ENCODE data around the gene LGR6. TPM values are rescaled to one million over a fixed set of nuclear protein-coding genes. Genes with fewer than 3 reads are reported as not detected.

The LGR6 gene
- polyA plus RNA-seq, 4 donors = 0.27 to 1.0 (median 0.28) TPM; not detected in 1

- H3K4me3 ChIP-seq (ENCODE audit: low read depth in 1 of 3, low read length in 3 of 3) = no peak overlapping the region
- H3K27me3 ChIP-seq (ENCODE audit: control insufficient read depth in 3 of 3, insufficient read depth in 3 of 3, low read length in 3 of 3) = no peaks in the 10 kb centered on the region
- no peaks in the 10 kb centered on the region for H3K9me3 ChIP-seq (ENCODE audit: control insufficient read depth in 2 of 2, insufficient read depth in 1 of 2, low read depth in 1 of 2, low read length in 1 of 2)
- no peaks in the 10 kb centered on the region for H3K36me3 ChIP-seq (ENCODE audit: control insufficient read depth in 3 of 3, insufficient read depth in 2 of 3, low read depth in 1 of 3, low read length in 3 of 3)
- no peak overlapping the region for H3K27ac ChIP-seq (ENCODE audit: low read depth in 1 of 3, low read length in 2 of 3)
- DNase-seq = no peak
- FAIRE-seq = no peak
- peaks cover 0 to 6% (median 2%) of the 10 kb centered on the region in 3 donors for H3K4me1 ChIP-seq (ENCODE audit: control insufficient read depth in 3 of 3, insufficient read depth in 2 of 3, low read depth in 1 of 3, low read length in 2 of 3)
- 33 to 54% (median 41%) methylated on average over 18 of the region's 18 CpGs for WGBS, 3 donors
Measured at GRCh38 chr1:202167708-202168415, 25.7 kb upstream of the LGR6 start.

- Histone ChIP-seq H3K4me3 (ENCODE audit: low read depth in 1 of 3, low read length in 3 of 3) (no peak overlapping the region), H3K27me3 (ENCODE audit: control insufficient read depth in 3 of 3, insufficient read depth in 3 of 3, low read length in 3 of 3) (no peaks in the 10 kb centered on the region), H3K4me1 (ENCODE audit: control insufficient read depth in 3 of 3, insufficient read depth in 2 of 3, low read depth in 1 of 3, low read length in 2 of 3) (peaks cover 0 to 2% (median 0%) of the 10 kb centered on the region in 3 donors), H3K36me3 (ENCODE audit: control insufficient read depth in 3 of 3, insufficient read depth in 2 of 3, low read depth in 1 of 3, low read length in 3 of 3) (no peaks in the 10 kb centered on the region), H3K9me3 (ENCODE audit: control insufficient read depth in 2 of 2, insufficient read depth in 1 of 2, low read depth in 1 of 2, low read length in 1 of 2) (no peaks in the 10 kb centered on the region), H3K27ac (ENCODE audit: low read depth in 1 of 3, low read length in 2 of 3) (no peak overlapping the region)
- no peak for FAIRE-seq
- DNase-seq = no peak
- 93 to 97% (median 94%) methylated on average over 7 of the region's 7 CpGs for WGBS, 3 donors
Measured at GRCh38 chr1:202168861-202169260, 24.7 kb upstream of the LGR6 start.

GRCh38 chr1:202170726-202171125 lies 22.9 kb upstream of the LGR6 start:
- no peak for FAIRE-seq
- H3K27ac ChIP-seq (ENCODE audit: low read depth in 1 of 3, low read length in 2 of 3) = no peak overlapping the region
- H3K4me3 ChIP-seq (ENCODE audit: low read depth in 1 of 3, low read length in 3 of 3) = no peak overlapping the region
- DNase-seq = no peak
- no peaks in the 10 kb centered on the region for H3K27me3 ChIP-seq (ENCODE audit: control insufficient read depth in 3 of 3, insufficient read depth in 3 of 3, low read length in 3 of 3)
- 65 to 80% (median 76%) methylated on average over 6 of the region's 6 CpGs for WGBS, 3 donors
- no peaks in the 10 kb centered on the region for H3K9me3 ChIP-seq (ENCODE audit: control insufficient read depth in 2 of 2, insufficient read depth in 1 of 2, low read depth in 1 of 2, low read length in 1 of 2)
- no peaks in the 10 kb centered on the region for H3K36me3 ChIP-seq (ENCODE audit: control insufficient read depth in 3 of 3, insufficient read depth in 2 of 3, low read depth in 1 of 3, low read length in 3 of 3)
- peaks cover 0 to 2% (median 0%) of the 10 kb centered on the region in 3 donors for H3K4me1 ChIP-seq (ENCODE audit: control insufficient read depth in 3 of 3, insufficient read depth in 2 of 3, low read depth in 1 of 3, low read length in 2 of 3)

- no peaks in the 10 kb centered on the region for H3K9me3 ChIP-seq (ENCODE audit: control insufficient read depth in 2 of 2, insufficient read depth in 1 of 2, low read depth in 1 of 2, low read length in 1 of 2)
- H3K4me1 ChIP-seq (ENCODE audit: control insufficient read depth in 3 of 3, insufficient read depth in 2 of 3, low read depth in 1 of 3, low read length in 2 of 3) = peaks cover 0 to 2% (median 0%) of the 10 kb centered on the region in 3 donors
- DNase-seq = no peak
- no peak for FAIRE-seq
- H3K27ac ChIP-seq (ENCODE audit: low read depth in 1 of 3, low read length in 2 of 3) = no peak overlapping the region
- no peak overlapping the region for H3K4me3 ChIP-seq (ENCODE audit: low read depth in 1 of 3, low read length in 3 of 3)
- H3K27me3 ChIP-seq (ENCODE audit: control insufficient read depth in 3 of 3, insufficient read depth in 3 of 3, low read length in 3 of 3) = no peaks in the 10 kb centered on the region
- H3K36me3 ChIP-seq (ENCODE audit: control insufficient read depth in 3 of 3, insufficient read depth in 2 of 3, low read depth in 1 of 3, low read length in 3 of 3) = no peaks in the 10 kb centered on the region
- 87 to 99% (median 93%) methylated on average over 10 to 11 of the region's 11 CpGs for WGBS, 3 donors
Measured at GRCh38 chr1:202171292-202172014, 22.1 kb upstream of the LGR6 start.

GRCh38 chr1:202172015-202172355 lies 21.6 kb upstream of the LGR6 start:
- Histone ChIP-seq H3K27ac (ENCODE audit: low read depth in 1 of 3, low read length in 2 of 3) (no peak overlapping the region), H3K36me3 (ENCODE audit: control insufficient read depth in 3 of 3, insufficient read depth in 2 of 3, low read depth in 1 of 3, low read length in 3 of 3) (no peaks in the 10 kb centered on the region), H3K27me3 (ENCODE audit: control insufficient read depth in 3 of 3, insufficient read depth in 3 of 3, low read length in 3 of 3) (no peaks in the 10 kb centered on the region), H3K4me1 (ENCODE audit: control insufficient read depth in 3 of 3, insufficient read depth in 2 of 3, low read depth in 1 of 3, low read length in 2 of 3) (peaks cover 0 to 2% (median 0%) of the 10 kb centered on the region in 3 donors), H3K9me3 (ENCODE audit: control insufficient read depth in 2 of 2, insufficient read depth in 1 of 2, low read depth in 1 of 2, low read length in 1 of 2) (no peaks in the 10 kb centered on the region), H3K4me3 (ENCODE audit: low read depth in 1 of 3, low read length in 3 of 3) (no peak overlapping the region)
- no peak for FAIRE-seq
- WGBS, 3 donors = 95 to 99% (median 97%) methylated on average over 5 of the region's 5 CpGs
- no peak for DNase-seq

- DNase-seq (no peak), FAIRE-seq (no peak)
- H3K36me3 ChIP-seq (ENCODE audit: control insufficient read depth in 3 of 3, insufficient read depth in 2 of 3, low read depth in 1 of 3, low read length in 3 of 3) = no peaks in the 10 kb centered on the region
- WGBS, 3 donors = 39 to 73% (median 69%) methylated on average over 7 of the region's 7 CpGs
- H3K4me3 ChIP-seq (ENCODE audit: low read depth in 1 of 3, low read length in 3 of 3) = no peak overlapping the region
- H3K4me1 ChIP-seq (ENCODE audit: control insufficient read depth in 3 of 3, insufficient read depth in 2 of 3, low read depth in 1 of 3, low read length in 2 of 3) = no peaks in the 10 kb centered on the region
- H3K27me3 ChIP-seq (ENCODE audit: control insufficient read depth in 3 of 3, insufficient read depth in 3 of 3, low read length in 3 of 3) = peaks cover 0 to 2% (median 0%) of the 10 kb centered on the region in 3 donors
- no peak overlapping the region for H3K27ac ChIP-seq (ENCODE audit: low read depth in 1 of 3, low read length in 2 of 3)
- H3K9me3 ChIP-seq (ENCODE audit: control insufficient read depth in 2 of 2, insufficient read depth in 1 of 2, low read depth in 1 of 2, low read length in 1 of 2) = no peaks in the 10 kb centered on the region
Measured at GRCh38 chr1:202173993-202174392, 19.6 kb upstream of the LGR6 start.

GRCh38 chr1:202176949-202177927 lies 16.4 kb upstream of the LGR6 start:
- WGBS, 3 donors = 87 to 91% (median 90%) methylated on average over 27 to 29 of the region's 29 CpGs
- no peak for DNase-seq
- Histone ChIP-seq H3K27me3 (ENCODE audit: control insufficient read depth in 3 of 3, insufficient read depth in 3 of 3, low read length in 3 of 3) (peaks cover 0 to 2% (median 0%) of the 10 kb centered on the region in 3 donors), H3K4me3 (ENCODE audit: low read depth in 1 of 3, low read length in 3 of 3) (no peak overlapping the region), H3K27ac (ENCODE audit: low read depth in 1 of 3, low read length in 2 of 3) (no peak overlapping the region), H3K4me1 (ENCODE audit: control insufficient read depth in 3 of 3, insufficient read depth in 2 of 3, low read depth in 1 of 3, low read length in 2 of 3) (no peaks in the 10 kb centered on the region), H3K9me3 (ENCODE audit: control insufficient read depth in 2 of 2, insufficient read depth in 1 of 2, low read depth in 1 of 2, low read length in 1 of 2) (no peaks in the 10 kb centered on the region), H3K36me3 (ENCODE audit: control insufficient read depth in 3 of 3, insufficient read depth in 2 of 3, low read depth in 1 of 3, low read length in 3 of 3) (no peaks in the 10 kb centered on the region)
- no peak for FAIRE-seq
